ENCODE results near the gene ZNF543. TPM values are rescaled to one million over a fixed set of nuclear protein-coding genes. Genes with fewer than 3 reads are reported as not detected.
A peak's percentile ranks its signal among the peaks of the same experiment; 100 is the strongest.

ZNF543 gene
- total and polyA plus RNA-seq, 9 of the 15 experiments (the other 6 are each of a cell fraction or from before 2014, with no cell fraction given): 0.14 to 5.5 (median 2.4) TPM

DNA sequence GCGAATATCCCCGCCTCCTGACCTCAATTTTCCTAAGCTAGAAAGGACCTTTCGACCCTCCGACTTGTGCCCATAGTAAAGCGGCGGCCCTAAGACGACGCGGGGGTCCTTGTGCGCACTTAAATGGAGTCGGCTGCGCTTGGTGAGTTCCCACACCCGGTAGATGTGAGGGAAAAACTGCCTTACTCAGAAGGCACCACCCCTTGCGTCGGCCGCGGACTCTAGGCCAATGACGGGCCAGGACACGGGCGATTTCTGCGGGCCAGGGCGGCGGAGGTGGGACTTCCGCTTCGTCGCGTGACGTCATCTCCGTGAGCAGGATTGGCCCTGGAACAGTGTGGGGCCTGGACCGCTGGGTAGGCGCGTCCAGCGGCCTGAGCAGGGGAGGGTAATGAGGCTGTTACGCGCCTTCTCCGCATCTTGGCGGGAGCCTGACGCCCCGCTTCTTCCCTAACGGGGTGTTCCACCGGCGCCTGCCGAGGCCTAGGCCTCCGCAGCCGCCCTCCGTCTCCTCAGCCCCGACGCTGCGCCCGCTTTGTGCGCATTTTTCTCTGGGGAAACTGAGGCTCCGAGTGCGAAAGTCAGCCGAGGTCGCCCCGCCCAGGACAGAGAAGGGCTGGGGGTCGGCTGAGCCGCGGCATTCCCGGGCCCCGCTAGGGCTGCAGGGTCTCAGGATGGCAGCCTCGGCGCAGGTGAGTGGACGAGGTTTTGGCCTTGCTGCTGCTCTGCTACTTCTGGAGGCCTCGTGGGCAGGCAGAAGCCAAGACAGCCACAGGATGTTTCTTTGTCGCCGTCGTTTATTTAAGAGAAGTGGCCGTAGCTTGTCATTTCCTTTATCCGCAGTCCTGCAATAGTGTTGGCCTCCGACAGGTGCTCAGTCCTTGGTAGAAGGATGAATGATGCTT is at the start of gene ZNF543 (continued):
- no peak for TF ChIP-seq MAFG (tag; conservative IDR thresholded peaks at IDR 0.05)
- no peak for TF ChIP-seq KDM1A (IDR thresholded peaks at IDR 0.05)
- peak; percentile 75 for TF ChIP-seq ATF1 (CRISPR knock-in tag; IDR thresholded peaks at IDR 0.05)
- peak; percentile 99 for TF ChIP-seq ATF1 (tag; IDR thresholded peaks at IDR 0.05)
- TF ChIP-seq CXXC5 (CRISPR knock-in tag; IDR thresholded peaks at IDR 0.05): peak; percentile 96
- no peak for TF ChIP-seq MCM2 (IDR thresholded peaks at IDR 0.05; ENCODE audit: low read depth)
- peak; percentile 60; the same call in 1 of the 2 replicates for TF ChIP-seq DIDO1 (tag; IDR thresholded peaks at IDR 0.05; ENCODE audit: low read depth)
- TF ChIP-seq NCOA4 (IDR thresholded peaks at IDR 0.05; ENCODE audit: partially characterized antibody): no peak
- no peak for TF ChIP-seq NCOA6 (IDR thresholded peaks at IDR 0.05)
- TF ChIP-seq, protein P1, sequence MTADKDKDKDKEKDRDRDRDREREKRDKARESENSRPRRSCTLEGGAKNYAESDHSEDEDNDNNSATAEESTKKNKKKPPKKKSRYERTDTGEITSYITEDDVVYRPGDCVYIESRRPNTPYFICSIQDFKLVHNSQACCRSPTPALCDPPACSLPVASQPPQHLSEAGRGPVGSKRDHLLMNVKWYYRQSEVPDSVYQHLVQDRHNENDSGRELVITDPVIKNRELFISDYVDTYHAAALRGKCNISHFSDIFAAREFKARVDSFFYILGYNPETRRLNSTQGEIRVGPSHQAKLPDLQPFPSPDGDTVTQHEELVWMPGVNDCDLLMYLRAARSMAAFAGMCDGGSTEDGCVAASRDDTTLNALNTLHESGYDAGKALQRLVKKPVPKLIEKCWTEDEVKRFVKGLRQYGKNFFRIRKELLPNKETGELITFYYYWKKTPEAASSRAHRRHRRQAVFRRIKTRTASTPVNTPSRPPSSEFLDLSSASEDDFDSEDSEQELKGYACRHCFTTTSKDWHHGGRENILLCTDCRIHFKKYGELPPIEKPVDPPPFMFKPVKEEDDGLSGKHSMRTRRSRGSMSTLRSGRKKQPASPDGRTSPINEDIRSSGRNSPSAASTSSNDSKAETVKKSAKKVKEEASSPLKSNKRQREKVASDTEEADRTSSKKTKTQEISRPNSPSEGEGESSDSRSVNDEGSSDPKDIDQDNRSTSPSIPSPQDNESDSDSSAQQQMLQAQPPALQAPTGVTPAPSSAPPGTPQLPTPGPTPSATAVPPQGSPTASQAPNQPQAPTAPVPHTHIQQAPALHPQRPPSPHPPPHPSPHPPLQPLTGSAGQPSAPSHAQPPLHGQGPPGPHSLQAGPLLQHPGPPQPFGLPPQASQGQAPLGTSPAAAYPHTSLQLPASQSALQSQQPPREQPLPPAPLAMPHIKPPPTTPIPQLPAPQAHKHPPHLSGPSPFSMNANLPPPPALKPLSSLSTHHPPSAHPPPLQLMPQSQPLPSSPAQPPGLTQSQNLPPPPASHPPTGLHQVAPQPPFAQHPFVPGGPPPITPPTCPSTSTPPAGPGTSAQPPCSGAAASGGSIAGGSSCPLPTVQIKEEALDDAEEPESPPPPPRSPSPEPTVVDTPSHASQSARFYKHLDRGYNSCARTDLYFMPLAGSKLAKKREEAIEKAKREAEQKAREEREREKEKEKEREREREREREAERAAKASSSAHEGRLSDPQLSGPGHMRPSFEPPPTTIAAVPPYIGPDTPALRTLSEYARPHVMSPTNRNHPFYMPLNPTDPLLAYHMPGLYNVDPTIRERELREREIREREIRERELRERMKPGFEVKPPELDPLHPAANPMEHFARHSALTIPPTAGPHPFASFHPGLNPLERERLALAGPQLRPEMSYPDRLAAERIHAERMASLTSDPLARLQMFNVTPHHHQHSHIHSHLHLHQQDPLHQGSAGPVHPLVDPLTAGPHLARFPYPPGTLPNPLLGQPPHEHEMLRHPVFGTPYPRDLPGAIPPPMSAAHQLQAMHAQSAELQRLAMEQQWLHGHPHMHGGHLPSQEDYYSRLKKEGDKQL (CRISPR knock-in tag; IDR thresholded peaks at IDR 0.05; ENCODE audit: borderline replicate concordance): no peak
- peak; percentile 74; the same call in 1 of the 2 replicates for TF ChIP-seq MTA1 (IDR thresholded peaks at IDR 0.05; ENCODE audit: borderline replicate concordance)
- TF ChIP-seq CBX1 (IDR thresholded peaks at IDR 0.05; ENCODE audit: low read depth): peak; percentile 83; the same call in 1 of the 2 replicates
- TF ChIP-seq LARP7 (IDR thresholded peaks at IDR 0.05): no peak
- TF ChIP-seq ZBTB5 (IDR thresholded peaks at IDR 0.05): no peak
- TF ChIP-seq, protein P2, sequence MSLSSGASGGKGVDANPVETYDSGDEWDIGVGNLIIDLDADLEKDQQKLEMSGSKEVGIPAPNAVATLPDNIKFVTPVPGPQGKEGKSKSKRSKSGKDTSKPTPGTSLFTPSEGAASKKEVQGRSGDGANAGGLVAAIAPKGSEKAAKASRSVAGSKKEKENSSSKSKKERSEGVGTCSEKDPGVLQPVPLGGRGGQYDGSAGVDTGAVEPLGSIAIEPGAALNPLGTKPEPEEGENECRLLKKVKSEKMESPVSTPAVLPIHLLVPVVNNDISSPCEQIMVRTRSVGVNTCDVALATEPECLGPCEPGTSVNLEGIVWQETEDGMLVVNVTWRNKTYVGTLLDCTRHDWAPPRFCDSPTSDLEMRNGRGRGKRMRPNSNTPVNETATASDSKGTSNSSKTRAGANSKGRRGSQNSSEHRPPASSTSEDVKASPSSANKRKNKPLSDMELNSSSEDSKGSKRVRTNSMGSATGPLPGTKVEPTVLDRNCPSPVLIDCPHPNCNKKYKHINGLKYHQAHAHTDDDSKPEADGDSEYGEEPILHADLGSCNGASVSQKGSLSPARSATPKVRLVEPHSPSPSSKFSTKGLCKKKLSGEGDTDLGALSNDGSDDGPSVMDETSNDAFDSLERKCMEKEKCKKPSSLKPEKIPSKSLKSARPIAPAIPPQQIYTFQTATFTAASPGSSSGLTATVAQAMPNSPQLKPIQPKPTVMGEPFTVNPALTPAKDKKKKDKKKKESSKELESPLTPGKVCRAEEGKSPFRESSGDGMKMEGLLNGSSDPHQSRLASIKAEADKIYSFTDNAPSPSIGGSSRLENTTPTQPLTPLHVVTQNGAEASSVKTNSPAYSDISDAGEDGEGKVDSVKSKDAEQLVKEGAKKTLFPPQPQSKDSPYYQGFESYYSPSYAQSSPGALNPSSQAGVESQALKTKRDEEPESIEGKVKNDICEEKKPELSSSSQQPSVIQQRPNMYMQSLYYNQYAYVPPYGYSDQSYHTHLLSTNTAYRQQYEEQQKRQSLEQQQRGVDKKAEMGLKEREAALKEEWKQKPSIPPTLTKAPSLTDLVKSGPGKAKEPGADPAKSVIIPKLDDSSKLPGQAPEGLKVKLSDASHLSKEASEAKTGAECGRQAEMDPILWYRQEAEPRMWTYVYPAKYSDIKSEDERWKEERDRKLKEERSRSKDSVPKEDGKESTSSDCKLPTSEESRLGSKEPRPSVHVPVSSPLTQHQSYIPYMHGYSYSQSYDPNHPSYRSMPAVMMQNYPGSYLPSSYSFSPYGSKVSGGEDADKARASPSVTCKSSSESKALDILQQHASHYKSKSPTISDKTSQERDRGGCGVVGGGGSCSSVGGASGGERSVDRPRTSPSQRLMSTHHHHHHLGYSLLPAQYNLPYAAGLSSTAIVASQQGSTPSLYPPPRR (CRISPR knock-in tag; IDR thresholded peaks at IDR 0.05; ENCODE audit: borderline replicate concordance): no peak
- no peak for TF ChIP-seq RBM14 (IDR thresholded peaks at IDR 0.05; ENCODE audit: borderline replicate concordance, insufficient read depth, low read depth, low read length)
